ENCODE measurements around the gene PDIA5. TPM values are rescaled to one million over a fixed set of nuclear protein-coding genes. Genes with fewer than 3 reads are reported as not detected.

Gene PDIA5
- polyA plus RNA-seq, 1 donor (not counting 4 experiments of a cell fraction or from before 2014, with no cell fraction given) = 29.8 TPM

DNA sequence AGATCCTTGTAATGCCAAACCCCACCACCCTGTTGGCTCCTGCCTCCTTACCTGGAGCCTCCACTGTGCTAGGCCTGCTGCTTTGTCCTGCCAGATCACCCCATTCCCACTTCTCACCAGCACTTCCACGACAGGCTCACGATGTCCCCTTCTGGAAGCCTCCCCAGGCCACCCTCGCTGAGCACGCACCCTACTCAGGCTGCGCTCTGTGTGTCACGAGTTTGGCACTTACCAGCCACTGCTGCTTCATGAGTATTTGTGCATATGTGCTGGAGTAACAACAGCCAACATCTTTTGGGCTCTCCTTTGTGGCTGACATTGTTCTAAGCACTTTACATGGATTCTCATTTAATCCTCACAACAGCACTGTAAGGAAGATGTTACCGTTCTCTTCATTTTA lies 58.1 kb downstream of the PDIA5 start:
- peak; percentile 9 for FAIRE-seq
- TF ChIP-seq, protein P1, sequence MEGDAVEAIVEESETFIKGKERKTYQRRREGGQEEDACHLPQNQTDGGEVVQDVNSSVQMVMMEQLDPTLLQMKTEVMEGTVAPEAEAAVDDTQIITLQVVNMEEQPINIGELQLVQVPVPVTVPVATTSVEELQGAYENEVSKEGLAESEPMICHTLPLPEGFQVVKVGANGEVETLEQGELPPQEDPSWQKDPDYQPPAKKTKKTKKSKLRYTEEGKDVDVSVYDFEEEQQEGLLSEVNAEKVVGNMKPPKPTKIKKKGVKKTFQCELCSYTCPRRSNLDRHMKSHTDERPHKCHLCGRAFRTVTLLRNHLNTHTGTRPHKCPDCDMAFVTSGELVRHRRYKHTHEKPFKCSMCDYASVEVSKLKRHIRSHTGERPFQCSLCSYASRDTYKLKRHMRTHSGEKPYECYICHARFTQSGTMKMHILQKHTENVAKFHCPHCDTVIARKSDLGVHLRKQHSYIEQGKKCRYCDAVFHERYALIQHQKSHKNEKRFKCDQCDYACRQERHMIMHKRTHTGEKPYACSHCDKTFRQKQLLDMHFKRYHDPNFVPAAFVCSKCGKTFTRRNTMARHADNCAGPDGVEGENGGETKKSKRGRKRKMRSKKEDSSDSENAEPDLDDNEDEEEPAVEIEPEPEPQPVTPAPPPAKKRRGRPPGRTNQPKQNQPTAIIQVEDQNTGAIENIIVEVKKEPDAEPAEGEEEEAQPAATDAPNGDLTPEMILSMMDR (optimal IDR thresholded peaks at IDR 0.05 in 1 of 3, IDR thresholded peaks at IDR 0.05 in 1 of 3, conservative IDR thresholded peaks at IDR 0.05 in 1 of 3; ENCODE audit: extremely low read depth in 1 of 3, insufficient read depth in 2 of 3, low read length in 3 of 3) = no peak
- no peak for TF ChIP-seq EZH2 (IDR thresholded peaks at IDR 0.05; ENCODE audit: low read length)

DNA sequence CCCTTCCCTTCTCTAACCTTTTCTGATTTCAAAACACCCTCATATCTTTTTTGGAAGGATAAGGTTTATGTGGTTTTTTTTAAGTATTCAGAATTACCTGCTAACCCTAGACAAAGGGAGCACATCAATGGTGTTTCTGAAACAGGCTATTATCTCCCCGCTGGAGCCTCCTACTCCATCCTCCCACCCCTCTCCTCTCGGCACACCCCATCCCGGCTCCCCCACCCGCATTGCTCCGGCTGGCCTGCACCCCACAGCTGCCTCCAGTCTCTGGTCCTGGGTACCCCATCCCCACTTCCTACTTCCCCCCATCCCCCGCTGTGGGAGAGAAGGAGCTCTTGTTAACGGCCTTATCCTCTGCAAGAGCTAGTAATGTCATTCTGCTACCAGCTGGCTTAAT lies 59.2 kb downstream of the PDIA5 start:
- no peak overlapping the region for H3K9ac ChIP-seq (ENCODE audit: control insufficient read depth, extremely low read depth, insufficient read depth, low read length)
- DNase-seq (ENCODE audit: low read depth, low spot score) (no peak), FAIRE-seq (no peak)
- H3K9me1 ChIP-seq (ENCODE audit: control insufficient read depth, extremely low read depth, insufficient read depth, low read length) = peaks cover 2% of the 10 kb centered on the region
- H3K4me1 ChIP-seq (ENCODE audit: control insufficient read depth, extremely low read depth, insufficient read depth, low read length) = peaks cover 21% of the 10 kb centered on the region
- no peak overlapping the region for H3K4me3 ChIP-seq (ENCODE audit: control insufficient read depth in 2 of 3, extremely low read depth in 1 of 3, insufficient read depth in 2 of 3, low read depth in 1 of 3, low read length in 3 of 3)
- H3K9me3 ChIP-seq (ENCODE audit: control insufficient read depth, low read depth, low read length) = no peaks in the 10 kb centered on the region
- peaks cover 2% of the 10 kb centered on the region for H4K20me1 ChIP-seq (ENCODE audit: control insufficient read depth, extremely low read depth, insufficient read depth, low read length)
- peaks cover 42 to 49% of the 10 kb centered on the region in 2 experiments for H3K36me3 ChIP-seq (ENCODE audit: control insufficient read depth in 2 of 2, extremely low read depth in 1 of 2, insufficient read depth in 2 of 2, low read length in 2 of 2)
- dilution Hi-C loops (cut with MboI; ENCODE audit: extremely low pct_ligation_motif_present, low sequenced_read_pairs) = no loop called here
- H3K27me3 ChIP-seq (ENCODE audit: control insufficient read depth, extremely low read depth, insufficient read depth, low read length) = no peaks in the 10 kb centered on the region
- no peak overlapping the region for H2AFZ ChIP-seq (ENCODE audit: control insufficient read depth, low read length)
- no peaks in the 10 kb centered on the region for H3K79me2 ChIP-seq (ENCODE audit: control insufficient read depth, insufficient read depth, low read length)
- H3K4me2 ChIP-seq (ENCODE audit: control insufficient read depth, extremely low read depth, insufficient read depth, low read depth, low read length) = no peak overlapping the region
- TF ChIP-seq EZH2 (IDR thresholded peaks at IDR 0.05; ENCODE audit: low read length) = no peak
- TF ChIP-seq, protein P1 (optimal IDR thresholded peaks at IDR 0.05 in 1 of 3, IDR thresholded peaks at IDR 0.05 in 1 of 3, conservative IDR thresholded peaks at IDR 0.05 in 1 of 3; ENCODE audit: extremely low read depth in 1 of 3, insufficient read depth in 2 of 3, low read length in 3 of 3) = no peak
- no peak overlapping the region for H3K27ac ChIP-seq (ENCODE audit: control insufficient read depth, insufficient read depth, low read length)

More for the DNA sequence above, 58.1 kb downstream of the PDIA5 start:
- Histone ChIP-seq H3K4me2 (ENCODE audit: control insufficient read depth, extremely low read depth, insufficient read depth, low read depth, low read length) (no peak overlapping the region), H3K4me1 (ENCODE audit: control insufficient read depth, extremely low read depth, insufficient read depth, low read length) (peaks cover 21% of the 10 kb centered on the region), H3K9me1 (ENCODE audit: control insufficient read depth, extremely low read depth, insufficient read depth, low read length) (peaks cover 3% of the 10 kb centered on the region), H3K4me3 (ENCODE audit: control insufficient read depth in 2 of 3, extremely low read depth in 1 of 3, insufficient read depth in 2 of 3, low read depth in 1 of 3, low read length in 3 of 3) (no peak overlapping the region), H3K9ac (ENCODE audit: control insufficient read depth, extremely low read depth, insufficient read depth, low read length) (no peak overlapping the region), H3K9me3 (ENCODE audit: control insufficient read depth, low read depth, low read length) (no peaks in the 10 kb centered on the region), H3K27me3 (ENCODE audit: control insufficient read depth, extremely low read depth, insufficient read depth, low read length) (no peaks in the 10 kb centered on the region), H3K79me2 (ENCODE audit: control insufficient read depth, insufficient read depth, low read length) (no peaks in the 10 kb centered on the region), H3K27ac (ENCODE audit: control insufficient read depth, insufficient read depth, low read length) (no peak overlapping the region), H4K20me1 (ENCODE audit: control insufficient read depth, extremely low read depth, insufficient read depth, low read length) (peaks cover 2% of the 10 kb centered on the region), H2AFZ (ENCODE audit: control insufficient read depth, low read length) (no peak overlapping the region), H3K36me3 (ENCODE audit: control insufficient read depth in 2 of 2, extremely low read depth in 1 of 2, insufficient read depth in 2 of 2, low read length in 2 of 2) (peaks cover 44 to 54% of the 10 kb centered on the region in 2 experiments)
- dilution Hi-C loops (cut with MboI; ENCODE audit: extremely low pct_ligation_motif_present, low sequenced_read_pairs) = no loop called here
- no peak for DNase-seq (ENCODE audit: low read depth, low spot score)

Measured in keratinocyte (primary cell).